Testis (tissue), 2 donors: ENCODE results near the gene DCUN1D4.

ENCODE experiments used
- POLR2A ChIP-seq: fragments of 450-650 bp; IDR thresholded peaks from one replicate; pipeline ENCODE4 v1.6.1; 2017; ENCODE audit warnings: antibody characterized with exemption, mild to moderate bottlenecking, moderate library complexity
- TF ChIP-seq, protein P1 (sequence below), 3 experiments: fragments of 450-650 bp in 2 of 3; fragments of 200-600 bp in 1 of 3; sonication (generic) in 1 of 3; IDR thresholded peaks; one replicate each; pipeline ENCODE4 v1.5.1; 2016 to 2019; ENCODE audit warnings: antibody characterized with exemption in 3 of 3, mild to moderate bottlenecking in 2 of 3, moderate library complexity in 1 of 3

DNA sequence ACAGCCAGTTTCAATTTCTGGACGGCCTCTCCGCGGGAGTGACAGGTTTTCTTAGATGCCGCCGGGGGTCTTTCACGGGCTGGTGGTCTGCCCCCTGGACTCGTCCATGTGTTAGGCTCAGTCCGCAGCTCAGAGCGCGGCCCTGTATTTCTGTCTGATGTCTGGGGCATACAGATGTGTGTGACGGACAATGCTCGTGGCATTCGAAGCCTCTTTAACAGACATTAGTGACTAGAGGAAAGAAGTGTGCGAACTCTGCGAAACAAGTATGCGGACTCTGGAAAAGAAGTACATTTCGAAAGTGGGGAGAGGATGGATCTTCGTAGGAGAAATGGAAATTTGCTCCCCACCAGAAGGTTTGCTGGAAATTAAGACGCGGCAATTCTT, 793 bp upstream of the DCUN1D4 start:
- TF ChIP-seq POLR2A, result no peak
- TF ChIP-seq, protein P1, sequence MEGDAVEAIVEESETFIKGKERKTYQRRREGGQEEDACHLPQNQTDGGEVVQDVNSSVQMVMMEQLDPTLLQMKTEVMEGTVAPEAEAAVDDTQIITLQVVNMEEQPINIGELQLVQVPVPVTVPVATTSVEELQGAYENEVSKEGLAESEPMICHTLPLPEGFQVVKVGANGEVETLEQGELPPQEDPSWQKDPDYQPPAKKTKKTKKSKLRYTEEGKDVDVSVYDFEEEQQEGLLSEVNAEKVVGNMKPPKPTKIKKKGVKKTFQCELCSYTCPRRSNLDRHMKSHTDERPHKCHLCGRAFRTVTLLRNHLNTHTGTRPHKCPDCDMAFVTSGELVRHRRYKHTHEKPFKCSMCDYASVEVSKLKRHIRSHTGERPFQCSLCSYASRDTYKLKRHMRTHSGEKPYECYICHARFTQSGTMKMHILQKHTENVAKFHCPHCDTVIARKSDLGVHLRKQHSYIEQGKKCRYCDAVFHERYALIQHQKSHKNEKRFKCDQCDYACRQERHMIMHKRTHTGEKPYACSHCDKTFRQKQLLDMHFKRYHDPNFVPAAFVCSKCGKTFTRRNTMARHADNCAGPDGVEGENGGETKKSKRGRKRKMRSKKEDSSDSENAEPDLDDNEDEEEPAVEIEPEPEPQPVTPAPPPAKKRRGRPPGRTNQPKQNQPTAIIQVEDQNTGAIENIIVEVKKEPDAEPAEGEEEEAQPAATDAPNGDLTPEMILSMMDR (IDR thresholded peaks at IDR 0.05), result no peak
